ENCODE measurements around the gene UBTF. TPM values are rescaled to one million over a fixed set of nuclear protein-coding genes. Genes with fewer than 3 reads are reported as not detected.
A peak's percentile ranks its signal among the peaks of the same experiment; 100 is the strongest.

Gene UBTF
- total and polyA plus RNA-seq, 2 donors (not counting 1 experiment from before 2014, with no cell fraction given), result 43.1 to 179 TPM

- no peaks in the 10 kb centered on the region for H3K9me3 ChIP-seq (ENCODE audit: control extremely low read depth in 1 of 3, control insufficient read depth in 2 of 3, insufficient read depth in 1 of 3, low read length in 2 of 3)
Measured at GRCh38 chr17:44221862-44222111, 2.3 kb upstream of the UBTF start.

More at GRCh38 chr17:44221862-44222111, 2.3 kb upstream of the UBTF start:
- H3K36me3 ChIP-seq (replicated peaks in 1 of 2; ENCODE audit: control extremely low read depth in 1 of 2, control insufficient read depth in 1 of 2, extremely low read depth in 1 of 2, insufficient read depth in 2 of 2, low read length in 1 of 2), result no peaks in the 10 kb centered on the region
- no peak for ATAC-seq (ENCODE audit: low read depth)
- H3K4me3 ChIP-seq (ENCODE audit: control extremely low read depth in 1 of 5, extremely low read depth in 1 of 5, insufficient read depth in 1 of 5, low read depth in 2 of 5, low read length in 4 of 5), result peak overlapping the region; percentile 72 to 91 (median 87)
- Mint-ChIP-seq H3K4me1 (peaks cover 23% of the 10 kb centered on the region), H3K9me3 (ENCODE audit: insufficient read depth) (no peaks in the 10 kb centered on the region), H3K27ac (peak overlapping the region; percentile 92), H3K4me3 (peak overlapping the region; percentile 92), H3K27me3 (no peaks in the 10 kb centered on the region)
- H2AFZ ChIP-seq (ENCODE audit: insufficient read depth, low read depth, low read length, poor library complexity, severe bottlenecking), result peak overlapping the region; percentile 71
- intact Hi-C loops (cut with micrococcal nuclease), result loop anchor here (1.0 kb wide), 1 partner anchor 103 kb away; the partner anchor contains the start of gene SLC25A39
- H4K20me1 ChIP-seq (ENCODE audit: control insufficient read depth, insufficient read depth, low read length, poor library complexity, severe bottlenecking), result no peaks in the 10 kb centered on the region
- H3K9ac ChIP-seq (ENCODE audit: low read length), result peak overlapping the region; percentile 82
- H3K27me3 ChIP-seq (replicated peaks in 1 of 4; ENCODE audit: control extremely low read depth in 1 of 4, control insufficient read depth in 3 of 4, insufficient read depth in 4 of 4, low read length in 3 of 4), result no peaks in the 10 kb centered on the region
- no peak for DNase-seq
- H3K4me1 ChIP-seq (ENCODE audit: control insufficient read depth in 2 of 2, insufficient read depth in 2 of 2, low read length in 2 of 2), result peaks cover 20% of the 10 kb centered on the region in 2 donors
- 0% methylated on average over 12 of the region's 17 CpGs for WGBS (ENCODE audit: insufficient coverage)
- TF ChIP-seq EZH2 (IDR thresholded peaks at IDR 0.05; ENCODE audit: borderline replicate concordance, insufficient read depth, low read depth, low read length, poor library complexity, severe bottlenecking) (no peak), CTCF (IDR thresholded peaks at IDR 0.05) (no peak)
- H3K79me2 ChIP-seq (ENCODE audit: control insufficient read depth, insufficient read depth, low read length), result peaks cover 22% of the 10 kb centered on the region
- POLR2A ChIA-PET, result interaction anchor here (0.6 to 7.8 kb wide), 18 partner anchors 11 to 945 kb away, joined by 3 to 100 read pairs (median 9); partner anchors contain the start of genes ATXN7L3, GRN, HEXIM1 and SLC25A39
- peak overlapping the region; percentile 92 for H3K4me2 ChIP-seq (replicated peaks; ENCODE audit: low read depth, low read length, poor library complexity, severe bottlenecking)
- CTCF ChIA-PET, result interaction anchor here (0.6 to 5.5 kb wide), 22 partner anchors 9 to 141 kb away, joined by 3 to 62 read pairs (median 4); partner anchors contain the start of genes FAM171A2, GRN, HDAC5 and HROB
- peak overlapping the region; percentile 9 to 75 for H3K27ac ChIP-seq (ENCODE audit: low read length in 2 of 2)

Data from B cell (primary cell).